Stromal cell of bone marrow (primary cell): ENCODE results near the gene NPFF.
A peak's percentile ranks its signal among the peaks of the same experiment; 100 is the strongest.

Experiments used
- DNase-seq: peaks from one replicate; pipeline ENCODE4 v3.0.0-alpha.2; 2012; ENCODE audit warnings: low read depth

NPFF gene

GRCh38 chr12:53495903-53496751, 11.2 kb downstream of the NPFF start:
- DNase-seq: peak; percentile 59

DNA sequence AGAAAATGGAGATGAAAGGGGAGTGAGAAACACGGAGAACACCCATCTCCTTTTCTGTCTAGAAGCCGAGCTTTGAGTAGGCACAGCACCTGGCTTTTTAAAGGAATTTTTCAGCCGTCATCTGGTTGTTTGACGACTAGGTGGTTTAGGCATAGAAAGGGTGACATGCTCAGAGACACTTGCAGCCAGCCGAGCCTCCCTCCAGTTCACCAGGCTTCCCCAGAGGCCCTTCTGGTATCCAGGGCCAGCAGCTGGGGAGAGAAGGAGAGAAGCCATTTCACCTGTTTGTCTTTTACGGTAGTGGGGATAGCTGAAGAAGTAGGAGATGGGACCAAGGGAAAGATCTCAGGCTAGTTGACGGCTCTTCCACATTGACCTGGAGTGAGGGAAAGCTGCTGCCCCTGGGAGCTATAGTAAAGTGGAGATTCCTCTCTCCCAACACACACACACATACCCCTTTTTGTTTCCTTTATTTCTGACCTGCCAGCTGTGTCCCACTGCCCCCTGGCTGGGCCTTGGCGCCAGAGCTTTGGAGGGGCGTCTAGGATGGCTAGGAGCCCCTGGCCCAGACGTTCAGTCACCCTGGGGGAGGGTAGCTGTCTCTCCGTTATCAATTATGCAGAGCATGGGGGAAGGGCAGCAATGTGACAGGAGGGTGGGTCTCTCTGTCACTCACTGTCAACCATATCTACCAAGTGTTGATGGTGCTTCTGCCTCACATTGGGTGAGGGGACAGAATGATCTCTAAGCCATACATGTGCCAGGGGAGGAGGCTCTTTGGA, 13.5 kb downstream of the NPFF start:
- DNase-seq: no peak

DNA sequence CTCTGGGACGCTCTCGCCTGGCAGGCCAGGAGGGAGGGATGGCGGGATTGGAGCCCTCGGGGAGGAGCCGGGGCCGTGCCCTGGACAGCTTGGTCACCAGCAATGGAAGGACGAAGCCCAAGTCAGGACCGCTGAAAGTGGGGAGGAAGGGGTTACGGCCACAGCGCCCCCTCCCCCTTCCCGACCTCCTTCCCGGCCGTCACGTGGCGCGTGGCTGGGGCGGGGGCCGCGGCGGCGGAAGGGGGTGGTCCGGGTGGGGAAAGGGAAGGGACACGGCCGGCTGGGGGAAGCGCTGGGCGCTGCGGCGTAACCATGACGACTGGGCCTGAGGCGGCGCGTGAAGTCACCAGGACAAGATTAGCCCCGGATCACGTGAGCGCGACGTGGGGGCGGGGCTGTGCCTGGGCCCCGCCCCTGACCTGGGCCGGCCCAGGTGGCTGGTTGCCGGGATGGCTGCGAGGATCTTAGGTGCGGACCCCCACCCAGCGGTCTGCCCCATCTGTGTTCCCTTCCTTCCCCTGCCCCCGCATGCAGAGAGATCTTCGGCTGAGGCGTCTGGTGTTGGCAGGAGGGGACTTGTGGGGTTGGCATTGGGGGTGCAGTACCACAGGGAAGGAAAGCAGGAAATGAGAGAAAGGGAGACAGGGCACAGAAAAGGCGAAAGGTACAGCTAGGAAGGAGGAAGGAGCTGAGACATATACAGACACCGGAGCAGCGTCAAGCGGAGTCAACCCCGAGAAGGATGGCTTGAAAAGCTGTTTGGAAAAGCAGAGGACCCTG, 14.3 kb downstream of the NPFF start:
- peak; percentile 77 for DNase-seq

- DNase-seq: no peak
These were observed 15.1 kb downstream of the NPFF start for GRCh38 chr12:53492188-53492587.

DNA sequence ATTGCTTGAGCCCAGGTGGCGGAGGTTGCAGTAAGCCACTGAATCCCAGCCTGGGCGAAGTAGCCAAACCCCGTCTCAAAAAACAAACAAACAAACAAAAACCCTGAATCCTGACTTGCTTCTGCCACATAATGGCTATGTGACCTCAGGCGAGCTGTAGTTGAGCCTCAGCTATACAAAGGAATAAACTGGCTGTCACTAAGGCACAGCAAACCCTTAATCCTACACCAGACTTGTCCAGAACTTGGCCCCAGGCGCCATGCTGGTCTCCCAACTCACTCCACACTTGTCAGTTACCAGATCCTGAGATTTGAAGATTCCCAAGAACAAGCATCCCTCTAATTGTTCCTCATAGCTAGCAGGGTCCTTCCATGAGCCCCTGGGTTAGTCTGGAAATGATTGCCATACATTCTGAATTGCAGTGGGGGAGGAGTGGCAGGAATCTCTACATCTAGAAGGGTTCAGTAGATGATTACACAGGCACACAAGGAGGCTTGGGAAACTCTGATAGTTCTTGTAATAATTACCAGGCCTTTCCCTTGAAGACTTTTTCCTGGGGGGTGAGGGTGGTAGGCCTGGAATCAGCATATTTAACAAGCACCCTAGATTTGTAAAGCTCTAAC, 17.9 kb downstream of the NPFF start:
- no peak for DNase-seq

GRCh38 chr12:53486736-53487487, 20.4 kb downstream of the NPFF start:
- DNase-seq: no peak

GRCh38 chr12:53485955-53486735, 21.1 kb downstream of the NPFF start:
- no peak for DNase-seq

GRCh38 chr12:53484686-53485575, 22.4 kb downstream of the NPFF start:
- DNase-seq: no peak

DNA sequence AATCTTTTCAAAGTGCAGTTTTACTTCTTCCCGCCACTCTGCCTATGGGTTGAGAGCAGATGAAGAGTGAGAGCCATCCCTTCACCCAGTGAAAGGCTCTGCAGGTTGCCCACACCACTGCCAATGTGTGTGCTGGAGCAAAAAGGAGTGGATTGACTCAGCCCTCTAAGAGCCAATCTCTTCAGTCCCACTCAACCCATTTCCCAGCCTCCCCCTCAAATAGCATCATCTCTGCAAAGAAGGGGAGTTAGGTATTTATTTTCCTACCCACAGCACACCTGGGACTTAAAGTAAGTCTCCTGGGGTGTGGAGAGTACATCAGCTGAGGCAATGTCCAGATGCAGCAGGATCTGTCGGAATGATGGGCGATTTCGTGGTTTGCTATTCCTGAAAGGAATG, 23.3 kb downstream of the NPFF start:
- no peak for DNase-seq

GRCh38 chr12:53483225-53483978, 23.9 kb downstream of the NPFF start:
- DNase-seq: no peak

DNA sequence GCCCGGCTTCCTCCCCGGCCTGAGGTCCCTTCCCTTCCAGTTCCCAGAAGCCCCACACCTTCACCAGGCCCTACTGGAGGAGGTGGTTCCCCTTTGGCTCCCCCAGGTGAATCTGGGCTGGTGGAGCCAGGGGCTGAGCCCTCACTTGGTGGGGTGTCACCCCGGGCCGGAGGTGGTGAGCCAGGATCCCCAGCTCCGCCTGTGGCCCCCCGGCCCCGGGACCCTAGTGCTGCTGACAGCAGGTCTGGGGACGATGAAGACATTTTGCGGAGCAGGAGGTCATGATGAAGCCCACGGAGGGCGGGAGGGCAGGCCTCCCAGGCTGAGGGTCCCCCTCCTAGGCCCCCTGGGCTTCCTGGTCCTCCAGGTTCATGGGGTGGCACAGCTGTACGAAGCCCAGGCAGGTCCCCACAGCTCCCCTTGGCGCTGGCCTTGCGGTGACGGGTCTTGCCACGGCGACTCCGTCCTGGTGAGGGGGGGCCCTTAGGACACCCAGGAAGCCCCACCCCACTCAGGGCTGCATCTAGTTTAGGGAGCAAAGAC, 24.6 kb downstream of the NPFF start:
- DNase-seq: no peak

DNA sequence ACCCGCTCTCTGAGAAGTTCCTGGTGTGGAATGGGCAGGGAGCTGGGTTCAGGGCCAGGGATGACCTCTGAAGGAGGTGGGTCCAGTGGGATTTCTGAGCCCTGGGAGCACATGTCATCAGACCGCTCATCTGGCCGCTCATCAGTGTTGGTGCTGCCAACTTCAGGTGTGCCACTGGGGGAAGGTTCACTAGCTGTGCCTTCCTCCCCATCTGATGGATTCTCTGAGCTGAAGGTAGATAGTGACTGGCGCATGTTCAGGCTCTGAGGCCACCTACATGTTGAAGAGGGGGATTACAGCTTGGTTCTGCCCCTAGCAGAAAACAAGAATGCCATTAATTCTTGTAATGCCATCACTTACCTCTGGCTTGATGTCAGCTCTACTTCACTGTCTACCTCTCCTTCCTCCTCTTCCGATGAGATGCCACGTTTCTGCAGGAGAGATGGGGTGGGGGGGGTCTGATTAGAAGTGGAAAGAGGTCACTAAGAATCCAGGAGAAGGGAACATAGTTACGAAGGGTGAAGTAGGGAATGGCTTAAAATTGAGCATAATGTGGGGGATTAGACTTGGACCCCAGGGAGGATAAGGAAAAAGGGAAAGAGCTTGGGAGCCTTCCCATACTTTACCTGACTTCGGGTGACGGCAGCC, 25.2 kb downstream of the NPFF start:
- DNase-seq: no peak

DNA sequence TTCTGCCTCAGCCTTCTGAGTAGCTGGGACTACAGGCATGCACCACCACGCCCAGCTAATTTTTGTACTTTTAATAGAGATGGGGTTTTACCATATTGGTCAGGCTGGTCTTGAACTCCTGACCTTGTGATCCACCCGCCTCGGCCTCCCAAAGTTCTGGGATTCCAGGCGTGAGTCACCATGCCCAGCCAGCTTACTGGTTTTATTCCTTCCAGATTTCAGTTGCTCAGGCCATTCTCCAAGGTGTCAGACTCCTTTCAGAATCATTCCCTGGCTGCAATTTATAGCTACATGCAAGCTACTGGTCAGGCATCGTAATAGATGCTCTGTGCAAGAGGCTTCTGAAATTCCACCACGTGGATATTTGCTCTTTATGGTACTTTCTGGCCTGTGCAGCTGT, 25.8 kb downstream of the NPFF start:
- DNase-seq: peak; percentile 65

DNA sequence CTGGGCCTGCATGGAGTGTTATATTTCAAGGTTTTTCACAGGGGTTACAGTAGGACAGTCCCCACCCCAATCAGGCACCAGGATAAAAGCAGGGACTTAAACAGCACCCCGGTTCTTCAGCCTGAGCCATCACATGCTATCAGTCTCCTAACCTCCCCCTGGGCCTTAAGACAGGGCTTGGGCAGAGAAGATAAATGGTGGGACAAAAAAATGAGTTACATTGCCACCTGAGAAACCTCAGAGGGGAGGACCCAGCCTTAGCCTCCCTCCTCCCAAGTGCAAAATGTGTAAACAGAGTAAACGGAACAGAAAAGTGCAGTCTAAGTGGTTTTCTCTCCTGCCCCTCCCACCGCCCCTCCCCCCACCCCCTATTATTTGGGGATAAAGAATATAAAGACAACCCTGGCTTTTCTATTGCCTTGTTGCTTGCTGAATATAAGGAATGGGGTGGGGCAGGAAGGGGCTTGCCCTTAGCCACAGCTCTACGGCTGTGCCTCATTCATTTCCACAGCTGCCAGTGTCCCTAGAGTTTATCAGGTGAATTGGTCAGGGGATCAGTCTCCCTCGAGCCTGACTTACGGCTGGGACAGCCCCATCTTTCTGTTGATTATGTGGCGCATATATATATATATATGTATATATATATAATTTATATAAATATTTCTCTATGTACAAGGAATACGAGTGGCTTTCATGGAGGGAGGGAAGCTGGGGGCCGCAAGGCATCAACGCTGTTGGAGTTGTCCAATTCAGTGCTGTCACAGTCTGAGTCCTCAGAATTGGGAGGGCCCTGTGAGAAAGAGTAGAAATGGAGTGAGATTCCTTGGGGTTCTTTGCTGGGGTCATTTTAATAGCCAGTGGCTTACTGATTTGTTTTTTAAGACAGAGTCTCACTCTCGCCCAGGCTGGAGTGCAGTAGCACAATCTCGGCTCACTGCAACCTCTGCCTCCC, 26.5 kb downstream of the NPFF start:
- no peak for DNase-seq

- DNase-seq: no peak
These were observed 28.0 kb downstream of the NPFF start for GRCh38 chr12:53479331-53479730.

- DNase-seq: peak; percentile 57
These were observed 28.4 kb downstream of the NPFF start for GRCh38 chr12:53478865-53479264.

DNA sequence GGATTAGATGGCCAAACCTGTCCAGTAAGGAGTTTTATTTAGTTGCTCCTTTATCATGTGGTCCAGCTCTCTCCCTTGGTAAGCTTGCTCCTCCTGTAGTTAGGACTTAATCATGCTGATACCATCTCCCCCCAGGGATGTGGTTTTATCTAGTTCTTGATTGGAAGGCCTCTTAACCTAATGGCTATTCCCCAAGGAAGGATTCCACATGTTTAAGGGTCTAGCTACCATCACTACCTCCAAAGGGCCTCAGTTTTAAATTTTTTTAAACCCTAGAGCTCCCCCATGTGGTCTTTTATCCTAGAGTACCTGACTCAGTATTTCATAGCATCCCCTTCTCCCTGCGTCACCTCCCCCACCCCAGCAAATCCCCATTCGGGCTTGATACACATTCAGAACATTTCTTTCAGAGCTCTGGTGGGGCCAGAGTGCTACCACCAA, 30.5 kb downstream of the NPFF start:
- DNase-seq: no peak
